SH-SY5Y (cell line): Measurements from ENCODE around the gene CAPN1.
A peak's percentile ranks its signal among the peaks of the same experiment; 100 is the strongest.

ENCODE experiments used
- GATA2 ChIP-seq: IDR thresholded peaks from 2 replicates; pipeline ENCODE4 v1.6.1; 2011; ENCODE audit warnings: mild to moderate bottlenecking, low read depth, low read length
- GATA3 ChIP-seq: IDR thresholded peaks from 2 replicates; pipeline ENCODE4 v1.6.1; 2011; ENCODE audit warnings: low read depth, mild to moderate bottlenecking, low read length, moderate library complexity

The CAPN1 gene

GRCh38 chr11:65181569-65182257 lies at the start of gene CAPN1:
Gene CAPN1, plus strand, starts transcription at chr11:65181928. Its CDS starts 774 bp downstream, at chr11:65182702.
- TF ChIP-seq GATA2 = no peak
- TF ChIP-seq GATA3 = no peak

- TF ChIP-seq GATA2 = no peak
- TF ChIP-seq GATA3 = no peak
Measured at GRCh38 chr11:65132238-65132987, 49.3 kb upstream of the CAPN1 start.

GRCh38 chr11:65132988-65133700 lies 48.6 kb upstream of the CAPN1 start:
- TF ChIP-seq GATA3 (no peak), GATA2 (no peak)

GRCh38 chr11:65133724-65134123 lies 48.0 kb upstream of the CAPN1 start:
- TF ChIP-seq GATA3 (no peak), GATA2 (no peak)

GRCh38 chr11:65134240-65134951 lies 47.3 kb upstream of the CAPN1 start, which contains the start of gene SYVN1:
Gene SYVN1, minus strand, starts transcription at chr11:65134519. Its CDS starts 918 bp downstream, at chr11:65133601.
- no peak for TF ChIP-seq GATA3
- TF ChIP-seq GATA2 = no peak

DNA sequence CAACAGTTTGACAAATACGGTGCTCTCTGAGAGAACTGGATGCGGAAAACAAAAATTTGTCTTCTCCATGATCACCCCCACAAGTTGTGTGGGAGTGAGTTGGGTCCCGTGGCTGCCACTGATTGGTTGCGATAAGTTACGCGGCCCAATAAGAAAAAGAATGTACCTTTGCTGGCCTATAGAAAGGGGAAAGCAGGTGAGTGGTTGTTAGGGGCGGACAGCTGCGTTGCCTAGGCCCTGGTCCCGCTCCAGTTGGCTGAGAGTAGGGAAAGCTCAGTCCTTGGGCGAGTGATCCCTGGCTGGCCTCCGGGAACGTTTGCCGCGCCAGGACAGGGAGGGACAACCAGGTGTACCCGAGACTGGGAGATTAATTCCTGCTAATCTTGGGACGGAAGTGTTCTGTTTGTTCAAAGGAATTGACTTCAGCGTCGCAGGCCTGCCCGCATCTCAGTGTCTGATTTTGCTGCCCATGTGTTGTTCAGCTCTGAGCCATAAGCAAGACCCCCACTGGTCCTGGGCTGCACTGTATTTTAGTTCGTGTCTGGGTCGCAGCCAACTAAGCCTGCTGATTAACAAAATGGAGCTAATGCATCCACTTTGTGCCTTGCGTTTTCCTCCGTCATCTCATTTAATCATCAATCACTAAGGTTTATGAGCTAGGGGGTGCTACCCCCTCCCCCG lies 46.6 kb upstream of the CAPN1 start:
- TF ChIP-seq GATA3 (no peak), GATA2 (0 out of 2 replicates have a peak, but pooled peaks have one; percentile 4)

DNA sequence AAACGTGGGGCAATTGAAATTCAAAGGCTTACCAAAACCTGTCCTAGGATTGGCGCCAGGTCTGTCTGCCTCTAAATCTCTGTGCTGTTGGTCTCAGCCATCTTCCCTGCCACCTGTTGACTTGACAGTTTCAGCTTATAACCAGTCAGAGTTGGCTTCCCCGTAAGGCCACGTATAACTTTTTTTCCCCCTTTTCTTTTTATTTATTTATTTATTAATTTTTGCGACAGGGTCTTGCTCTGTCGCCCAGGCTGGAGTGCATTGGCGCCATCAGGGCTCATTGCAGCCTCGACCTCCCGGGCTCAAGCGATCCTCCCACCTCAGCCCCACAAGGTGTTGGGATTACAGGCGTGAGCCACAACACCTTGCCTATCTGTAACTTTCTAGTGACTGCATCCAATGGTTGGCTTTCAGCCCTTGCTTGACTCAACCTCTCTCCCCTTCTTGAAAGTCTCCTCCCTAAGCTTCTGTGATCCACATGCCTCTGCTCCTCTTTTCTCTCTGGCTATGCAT lies 46.0 kb upstream of the CAPN1 start:
- TF ChIP-seq GATA3 = no peak
- TF ChIP-seq GATA2 = no peak

GRCh38 chr11:65136515-65137096 lies 45.1 kb upstream of the CAPN1 start:
- TF ChIP-seq GATA3 (no peak), GATA2 (no peak)

DNA sequence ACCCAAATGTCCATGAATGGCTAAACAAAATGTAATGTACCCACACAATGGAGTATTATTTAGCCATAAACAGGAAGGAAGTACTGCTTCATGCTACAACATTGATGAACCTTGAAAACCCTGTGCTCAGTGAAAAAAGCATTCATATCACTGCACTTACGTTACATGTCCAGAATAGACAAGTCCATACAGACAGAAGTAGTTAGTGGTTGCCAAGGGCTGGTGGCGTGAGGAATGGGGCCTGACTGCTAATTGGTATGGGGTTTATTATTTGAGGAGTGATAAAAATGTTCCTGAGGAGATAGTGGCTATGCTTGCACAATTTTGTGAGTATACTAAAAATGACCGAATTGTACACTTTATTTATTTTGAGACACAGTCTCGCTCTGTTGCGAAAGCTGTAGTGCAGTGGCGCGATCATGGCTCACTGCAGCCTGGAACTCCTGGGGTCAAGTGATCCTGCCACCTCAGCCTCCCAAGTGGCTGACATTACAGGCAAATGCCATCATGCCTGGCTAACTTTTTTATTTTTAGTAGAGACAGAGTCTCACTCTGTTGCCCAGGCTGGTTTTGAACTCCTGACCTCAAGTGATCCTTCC lies 39.7 kb upstream of the CAPN1 start:
- TF ChIP-seq GATA3 (no peak), GATA2 (no peak)

- TF ChIP-seq GATA2 (no peak), GATA3 (no peak)
Measured at GRCh38 chr11:65147352-65148075, 34.2 kb upstream of the CAPN1 start.

DNA sequence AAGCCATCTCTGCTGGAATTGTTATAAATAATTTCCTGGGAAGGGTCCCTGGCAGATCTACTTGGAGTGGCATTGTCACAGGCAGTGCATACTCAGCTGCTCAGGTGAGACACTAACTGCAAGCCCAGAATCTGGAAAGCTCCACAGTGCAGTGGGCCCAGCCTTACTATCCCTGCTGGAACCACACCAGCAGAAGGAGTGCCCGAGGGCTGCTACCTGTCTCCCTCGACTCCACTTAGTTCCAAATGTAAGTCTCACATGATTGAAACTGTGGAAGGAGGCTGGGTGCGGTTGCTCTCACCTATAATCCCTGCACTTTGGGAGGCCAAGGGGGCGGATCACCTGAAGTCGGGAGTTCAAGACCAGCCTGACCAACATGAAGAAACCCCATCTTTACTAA lies 33.1 kb upstream of the CAPN1 start:
- TF ChIP-seq GATA3 (no peak), GATA2 (no peak)

GRCh38 chr11:65150509-65151299 lies 31.0 kb upstream of the CAPN1 start:
- TF ChIP-seq GATA3 = no peak
- TF ChIP-seq GATA2 = no peak
